Esophagus muscularis mucosa (tissue), 4 donors: Measurements from ENCODE around the gene RALA. TPM values are rescaled to one million over a fixed set of nuclear protein-coding genes. Genes with fewer than 3 reads are reported as not detected.

Experiments
- DNase-seq: peaks from one replicate; pipeline ENCODE4 v3.0.0-alpha.2; 2017; ENCODE audit errors: extremely low spot score
- H3K27ac ChIP-seq, 4 donors: fragments of 200-600 bp; sonication (generic); replicated peaks in 1 of 4; 1 replicate in 3 of 4; 2 replicates in 1 of 4; pipeline ENCODE4 v1.5.1; 2016 to 2019; ENCODE audit warnings: mild to moderate bottlenecking in 1 of 4
- H3K27me3 ChIP-seq, 4 donors: fragments of 200-600 bp; sonication (generic); one replicate each; pipeline versions ENCODE4 v1.5.1 to v1.6.0; 2016 to 2019
- H3K36me3 ChIP-seq, 4 donors: fragments of 200-600 bp; sonication (generic); one replicate each; pipeline ENCODE4 v1.5.1; 2016 to 2019
- H3K4me1 ChIP-seq, 4 donors: fragments of 200-600 bp; sonication (generic); one replicate each; pipeline ENCODE4 v1.5.1; 2016 to 2019
- H3K4me3 ChIP-seq, 4 donors: fragments of 200-600 bp; sonication (generic); 1 replicate in 2 of 4; 2 replicates in 2 of 4; pipeline ENCODE4 v1.5.1; 2016 to 2019; ENCODE audit warnings: mild to moderate bottlenecking in 4 of 4, moderate library complexity in 1 of 4
- H3K9me3 ChIP-seq, 4 donors: fragments of 200-600 bp; sonication (generic); 1 replicate in 3 of 4; 2 replicates in 1 of 4; pipeline ENCODE4 v1.5.1; 2016 to 2019
- CTCF ChIP-seq, 3 experiments: fragments of 200-600 bp in 2 of 3; fragments of 450-650 bp in 1 of 3; sonication (generic) in 2 of 3; IDR thresholded peaks; one replicate each; pipeline ENCODE4 v1.5.1; 2017 to 2019; ENCODE audit warnings: antibody characterized with exemption in 3 of 3, mild to moderate bottlenecking in 2 of 3, moderate library complexity in 1 of 3
- EP300 ChIP-seq: sonication (generic); formaldehyde crosslinking; IDR thresholded peaks from one replicate; pipeline ENCODE4 v1.6.1; 2017; ENCODE audit warnings: antibody characterized with exemption
- POLR2A ChIP-seq: fragments of 450-650 bp; IDR thresholded peaks from one replicate; pipeline ENCODE4 v1.6.1; 2017; ENCODE audit warnings: antibody characterized with exemption, moderate library complexity, mild to moderate bottlenecking, low read depth
- POLR2AphosphoS5 ChIP-seq, 2 donors: sonication (generic); formaldehyde crosslinking; IDR thresholded peaks; one replicate each; pipeline ENCODE4 v1.6.1; 2017; ENCODE audit warnings: antibody characterized with exemption in 2 of 2
- WGBS: methylation state at CpG from one replicate; pipeline ENCODE4 v1.1.5; 2018; 5-methylcytosine and 5-hydroxymethylcytosine counted together
- intact Hi-C: fragments of 100-400 bp; cut with DNase I; formaldehyde crosslinking; loops from one replicate; pipeline ENCODE4 v1.15.1; 2023
- total RNA-seq, 4 donors: library from RNA; depleted of rRNA; stranded (reverse); fragments of >200 nt; gene quantifications; one replicate each; pipeline versions ENCODE4 v1.1.0 to v1.2.1, GENCODE V29; 2016

Gene RALA
- total RNA-seq, 4 donors from 2014 or later: 12.3 to 25.1 (median 19.6) TPM

GRCh38 chr7:39609113-39609934, 14.0 kb upstream of the RALA start:
- intact Hi-C loops: no loop called here
- TF ChIP-seq EP300 (no peak), POLR2AphosphoS5 (IDR thresholded peaks at IDR 0.05) (no peak), POLR2A (no peak), CTCF (IDR thresholded peaks at IDR 0.05) (no peak)
- no peak for DNase-seq
- WGBS: 8% methylated on average over 35 of the region's 36 CpGs
- H3K36me3 ChIP-seq: no peaks in the 10 kb centered on the region
- peaks cover 9 to 14% (median 12%) of the 10 kb centered on the region in 4 donors for H3K4me1 ChIP-seq
- H3K27ac ChIP-seq: peak overlapping the region in 1 of 4 donors; percentile 42
- peak overlapping the region; percentile 38 to 47 (median 42) for H3K4me3 ChIP-seq
- peaks cover 0 to 44% (median 5%) of the 10 kb centered on the region in 4 donors for H3K27me3 ChIP-seq
- no peaks in the 10 kb centered on the region for H3K9me3 ChIP-seq

GRCh38 chr7:39609935-39610263, 13.5 kb upstream of the RALA start:
- WGBS: 70% methylated on average over 5 of the region's 5 CpGs
- H3K9me3 ChIP-seq: no peaks in the 10 kb centered on the region
- H3K36me3 ChIP-seq: no peaks in the 10 kb centered on the region
- peak overlapping the region in 1 of 4 donors; percentile 42 for H3K27ac ChIP-seq
- H3K27me3 ChIP-seq: peaks cover 0 to 50% (median 5%) of the 10 kb centered on the region in 4 donors
- H3K4me3 ChIP-seq: peak overlapping the region; percentile 38 to 47 (median 42)
- no peak for TF ChIP-seq EP300
- no peak for TF ChIP-seq POLR2A
- no peak for TF ChIP-seq CTCF (IDR thresholded peaks at IDR 0.05)
- no peak for TF ChIP-seq POLR2AphosphoS5 (IDR thresholded peaks at IDR 0.05)
- peaks cover 9 to 14% (median 12%) of the 10 kb centered on the region in 4 donors for H3K4me1 ChIP-seq
- intact Hi-C loops: no loop called here
- DNase-seq: no peak

- no peak for TF ChIP-seq EP300
- TF ChIP-seq CTCF (IDR thresholded peaks at IDR 0.05): no peak
- TF ChIP-seq POLR2AphosphoS5 (IDR thresholded peaks at IDR 0.05): no peak
- TF ChIP-seq POLR2A: no peak
- 69% methylated on average over 4 of the region's 4 CpGs for whole genome bisulfite sequencing
- H3K27ac ChIP-seq: no peak overlapping the region
- no peak overlapping the region for H3K4me3 ChIP-seq
- intact Hi-C loops: no loop called here
- no peaks in the 10 kb centered on the region for H3K9me3 ChIP-seq
- peaks cover 9 to 14% (median 12%) of the 10 kb centered on the region in 4 donors for H3K4me1 ChIP-seq
- DNase-seq: no peak
- H3K36me3 ChIP-seq: no peaks in the 10 kb centered on the region
- H3K27me3 ChIP-seq: peaks cover 0 to 45% (median 3%) of the 10 kb centered on the region in 4 donors
Observed at GRCh38 chr7:39613577-39613976, 9.8 kb upstream of the RALA start.

- 93% methylated on average over 2 of the region's 2 CpGs for WGBS
- intact Hi-C loops: no loop called here
Observed at GRCh38 chr7:39614299-39614698, 9.1 kb upstream of the RALA start.

More at GRCh38 chr7:39614299-39614698, 9.1 kb upstream of the RALA start:
- Histone ChIP-seq H3K4me3 (no peak overlapping the region), H3K36me3 (no peaks in the 10 kb centered on the region), H3K27me3 (peaks cover 0 to 45% (median 3%) of the 10 kb centered on the region in 4 donors), H3K9me3 (no peaks in the 10 kb centered on the region), H3K4me1 (peaks cover 5 to 10% (median 8%) of the 10 kb centered on the region in 4 donors), H3K27ac (no peak overlapping the region)
- no peak for TF ChIP-seq POLR2A
- no peak for TF ChIP-seq CTCF (IDR thresholded peaks at IDR 0.05)
- no peak for DNase-seq
